NCI-H1092 (cell line): ENCODE results near the gene GAREM1.
"Not testable (repeated sequence)": the region's sequence is repeated elsewhere in the genome, so short reads cannot be mapped to it uniquely, and the experiment has no call there.

ENCODE experiments used
- DNase-seq: peaks from one replicate; lab custom pipeline; 2025; lab: John Stamatoyannopoulos, UW

The GAREM1 gene

GRCh38 chr18:32257084-32257785 is 213.4 kb downstream of the GAREM1 start:
- DNase-seq: no peak

GRCh38 chr18:32255570-32255969 is 215.1 kb downstream of the GAREM1 start:
- DNase-seq: no peak

- DNase-seq: no peak
These were observed 218.4 kb downstream of the GAREM1 start for GRCh38 chr18:32252141-32252860.

GRCh38 chr18:32251466-32251865 is 219.2 kb downstream of the GAREM1 start:
- no peak for DNase-seq

- DNase-seq: no peak
These were observed 221.3 kb downstream of the GAREM1 start for GRCh38 chr18:32249147-32249929.

- DNase-seq: no peak
These were observed 225.8 kb downstream of the GAREM1 start for GRCh38 chr18:32244881-32245280.

GRCh38 chr18:32243358-32243757 is 227.3 kb downstream of the GAREM1 start:
- no peak for DNase-seq

- no peak for DNase-seq
These were observed 228.3 kb downstream of the GAREM1 start for GRCh38 chr18:32242395-32242794.

GRCh38 chr18:32238635-32239268 is 231.9 kb downstream of the GAREM1 start:
- DNase-seq: no peak

GRCh38 chr18:32237049-32237448 is 233.6 kb downstream of the GAREM1 start:
- no peak for DNase-seq

GRCh38 chr18:32233348-32233747 is 237.3 kb downstream of the GAREM1 start:
- not testable (repeated sequence) for DNase-seq

GRCh38 chr18:32219431-32220018 is 251.2 kb downstream of the GAREM1 start:
- DNase-seq: no peak

- no peak for DNase-seq
These were observed 254.3 kb downstream of the GAREM1 start for GRCh38 chr18:32216390-32216789.

- DNase-seq: no peak
These were observed 257.0 kb downstream of the GAREM1 start for GRCh38 chr18:32213693-32214092.
